ENCODE data around the gene C21orf91.

Gene C21orf91

DNA sequence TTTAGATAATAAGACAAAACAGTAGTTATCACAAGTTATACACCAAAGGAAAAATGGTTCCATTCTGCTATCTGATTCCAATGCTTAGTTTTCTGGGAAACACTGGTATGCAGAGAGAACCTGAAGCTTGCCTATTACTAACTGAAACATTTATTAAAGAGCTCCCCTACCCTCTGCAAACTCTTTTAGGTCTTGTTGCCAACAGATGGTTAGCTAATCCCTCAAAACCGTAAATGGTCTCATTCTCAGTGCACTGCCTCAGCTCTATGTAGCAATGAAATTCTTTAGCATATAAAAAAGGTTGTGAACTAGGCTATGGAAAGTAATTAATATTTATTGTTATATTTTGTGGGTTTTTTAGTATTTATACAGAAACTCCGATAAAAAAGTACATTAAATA, 20.4 kb downstream of the C21orf91 start:
- DNase-seq (ENCODE audit: low read depth in 2 of 3, low spot score in 2 of 3): no peak

DNA sequence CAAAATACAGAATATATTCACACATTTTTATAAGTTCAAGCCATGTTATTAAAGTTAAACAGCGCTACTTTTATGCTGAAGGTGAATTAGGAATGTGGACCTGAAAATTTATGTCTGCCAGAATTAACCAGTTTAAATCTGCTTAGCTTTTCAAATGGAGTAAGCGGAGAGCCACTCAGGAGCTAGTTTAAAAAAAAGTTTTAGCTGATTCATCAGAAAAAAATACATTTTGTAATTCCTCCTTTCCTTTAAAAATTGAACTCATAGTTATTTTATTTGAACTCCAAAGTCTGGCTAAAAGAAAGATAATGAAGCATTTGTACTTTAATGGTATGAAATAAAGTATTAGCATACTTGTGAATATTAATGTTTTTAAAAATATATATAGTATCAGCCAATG, 21.2 kb downstream of the C21orf91 start:
- DNase-seq (ENCODE audit: low read depth in 2 of 3, low spot score in 2 of 3): no peak

DNA sequence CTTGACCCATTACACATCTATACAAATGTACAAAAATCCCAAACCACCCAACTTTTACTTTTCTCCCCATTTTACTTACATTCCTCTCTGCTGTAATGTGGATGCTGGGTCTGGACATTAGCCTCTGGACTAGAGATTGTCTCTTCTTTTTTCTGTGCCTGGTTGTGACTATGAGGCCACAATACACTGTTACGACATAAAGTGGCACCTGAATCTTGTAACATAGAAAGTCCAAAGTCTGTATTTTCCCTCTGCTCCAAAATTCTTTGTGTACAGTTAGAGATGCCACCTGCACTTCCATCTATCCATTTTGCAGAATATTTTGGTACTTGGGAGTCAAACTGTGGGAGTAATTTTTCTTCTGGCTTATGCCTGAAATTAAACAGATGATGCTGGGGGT, 22.7 kb downstream of the C21orf91 start:
- DNase-seq (ENCODE audit: low read depth in 2 of 3, low spot score in 2 of 3): no peak

DNA sequence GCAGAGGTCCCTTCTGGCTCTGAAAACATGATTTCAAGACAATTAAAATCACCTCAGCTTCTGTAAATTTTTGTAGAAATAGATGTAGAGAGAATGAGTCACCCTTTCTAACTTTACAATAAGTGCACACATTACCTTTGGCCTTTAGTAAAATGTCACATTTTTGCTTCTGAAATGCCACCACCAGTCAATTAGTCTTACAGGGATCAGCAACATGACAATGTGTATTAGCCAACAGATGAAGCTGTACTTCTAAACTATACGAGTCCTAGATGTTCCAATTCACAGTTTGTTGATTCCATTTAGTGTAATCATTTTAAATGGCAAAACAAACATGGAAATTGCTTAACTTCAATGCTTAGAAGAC, 23.1 kb downstream of the C21orf91 start:
- DNase-seq (ENCODE audit: low read depth in 2 of 3, low spot score in 2 of 3): no peak

DNA sequence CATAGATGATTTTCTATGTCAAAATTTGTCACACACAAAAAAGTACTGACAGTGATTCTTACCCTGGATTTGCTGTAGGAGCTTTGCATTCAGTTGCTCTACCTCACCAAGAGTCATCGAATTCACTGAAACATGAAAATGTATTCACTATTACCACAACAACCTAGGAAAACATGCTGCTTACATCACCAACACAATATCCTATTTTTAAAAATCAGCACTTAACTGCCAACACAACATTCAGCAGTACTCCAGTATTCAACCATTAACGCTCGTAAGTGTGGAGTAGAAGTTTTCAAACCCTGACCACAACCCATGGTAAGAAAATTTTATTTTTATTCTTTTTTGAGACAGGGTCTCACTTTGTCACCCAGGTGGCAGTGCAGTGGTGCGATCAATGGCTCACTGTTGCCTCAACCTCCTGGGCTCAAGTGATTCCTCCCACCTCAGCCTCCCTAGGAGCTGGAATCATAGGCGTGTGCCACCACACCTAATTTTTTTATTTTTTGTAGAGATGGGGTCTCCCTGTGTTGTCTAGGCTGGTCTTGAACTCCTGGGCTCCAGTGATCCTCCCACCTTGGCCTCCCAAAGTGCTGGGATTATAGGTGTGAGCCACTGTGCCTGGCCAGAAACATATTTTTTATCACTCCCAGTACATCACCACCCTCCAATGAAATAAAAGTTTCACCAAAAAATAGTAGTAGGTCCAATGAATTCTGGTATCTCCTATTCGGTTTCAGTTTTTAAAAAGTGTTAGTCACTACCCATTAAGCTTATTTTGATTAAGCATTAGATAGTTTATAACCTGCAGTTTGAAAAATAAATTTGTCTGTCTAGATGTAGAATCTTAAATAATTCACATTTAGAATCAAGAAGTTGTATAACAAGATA, 23.8 kb downstream of the C21orf91 start:
- DNase-seq (ENCODE audit: low read depth in 2 of 3, low spot score in 2 of 3): no peak

DNA sequence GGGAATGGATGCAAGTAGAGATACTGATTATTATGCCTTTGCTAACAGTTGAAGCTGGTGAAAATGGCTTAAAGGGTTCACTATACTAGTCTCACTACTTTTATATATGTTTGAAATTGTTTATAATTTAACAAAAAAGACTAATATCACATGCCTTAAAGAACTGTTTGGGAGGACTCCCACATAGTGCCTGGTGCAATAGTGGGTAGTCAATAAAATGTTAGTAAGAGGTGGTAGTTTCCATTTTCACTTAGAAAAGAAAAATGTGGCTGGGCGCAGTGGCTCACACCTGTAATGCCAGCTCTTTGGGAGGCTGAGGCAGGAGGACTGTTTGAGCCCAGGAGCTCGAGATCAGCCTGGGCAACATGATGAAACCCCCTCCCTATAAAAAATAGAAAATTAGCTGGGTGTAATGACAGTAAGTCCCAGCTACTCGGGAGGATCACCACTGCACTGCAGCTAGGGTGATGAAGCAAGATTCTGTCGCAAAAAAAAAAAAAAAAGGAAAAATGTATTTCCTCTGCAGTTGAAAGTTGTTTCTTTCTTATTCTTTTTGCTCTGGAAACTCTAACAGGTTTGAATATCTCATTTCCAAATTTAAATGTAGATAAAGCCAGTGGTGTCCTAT, 24.5 kb downstream of the C21orf91 start:
- no peak for DNase-seq (ENCODE audit: low read depth in 2 of 3, low spot score in 2 of 3)

DNA sequence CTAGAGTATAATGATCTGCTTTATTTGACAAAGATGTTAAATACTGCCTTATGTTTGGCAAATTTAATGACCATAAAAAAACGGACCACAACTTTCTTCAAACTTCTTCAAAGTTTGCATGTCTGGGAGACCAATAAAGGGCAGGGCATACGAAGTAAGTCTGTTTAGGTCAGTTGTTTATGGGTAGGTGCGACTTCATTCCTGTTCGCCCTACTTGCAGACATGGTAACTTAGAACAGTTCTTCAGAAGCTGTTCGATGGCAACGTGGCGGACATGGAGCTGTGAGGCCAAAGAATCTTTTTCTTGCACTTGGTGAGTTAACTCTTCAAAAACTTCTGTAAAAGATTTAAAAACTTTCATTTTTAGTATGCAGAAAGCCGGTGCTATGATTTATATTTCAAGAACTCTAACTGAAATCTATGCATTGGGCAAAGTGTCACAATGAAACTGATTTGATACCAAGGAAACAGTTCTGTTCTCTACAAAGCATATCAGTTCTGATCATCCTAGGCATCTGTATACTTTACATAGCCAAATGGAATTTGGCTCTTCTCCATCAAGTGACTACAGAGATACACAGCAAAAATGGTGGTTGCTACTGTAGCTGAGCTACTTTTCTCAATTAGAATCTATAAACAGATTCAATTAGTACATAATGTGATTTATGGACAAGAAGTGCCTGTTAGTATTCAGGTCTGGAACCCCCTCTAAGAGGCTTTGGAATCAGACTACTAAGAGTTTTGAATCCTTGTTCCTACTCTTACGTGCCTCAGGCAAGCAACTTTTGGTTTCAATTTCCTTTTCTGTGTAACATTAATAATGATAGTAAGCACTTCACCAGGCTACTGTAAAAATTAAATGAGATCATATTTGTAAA, 25.7 kb downstream of the C21orf91 start:
- no peak for DNase-seq (ENCODE audit: low read depth in 2 of 3, low spot score in 2 of 3)

DNA sequence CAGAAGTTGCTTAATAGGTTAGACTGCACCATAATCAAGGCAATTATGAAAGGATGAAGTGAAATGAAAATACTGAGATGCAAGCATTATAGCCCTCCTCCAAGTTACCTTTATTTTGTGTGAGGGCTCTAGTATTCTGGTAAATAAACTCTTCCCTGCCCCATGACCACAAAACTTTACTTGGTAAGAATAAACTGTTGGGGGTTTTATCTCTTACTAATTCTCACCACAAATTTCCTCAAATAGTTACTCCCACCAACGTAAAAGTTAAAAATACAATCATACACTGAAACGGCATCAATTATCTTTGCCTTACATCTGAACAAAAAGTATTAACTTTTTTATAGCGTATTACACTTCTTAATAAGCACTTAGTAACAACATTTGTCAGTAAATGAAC, 29.5 kb downstream of the C21orf91 start:
- DNase-seq (ENCODE audit: low read depth in 2 of 3, low spot score in 2 of 3): no peak

DNA sequence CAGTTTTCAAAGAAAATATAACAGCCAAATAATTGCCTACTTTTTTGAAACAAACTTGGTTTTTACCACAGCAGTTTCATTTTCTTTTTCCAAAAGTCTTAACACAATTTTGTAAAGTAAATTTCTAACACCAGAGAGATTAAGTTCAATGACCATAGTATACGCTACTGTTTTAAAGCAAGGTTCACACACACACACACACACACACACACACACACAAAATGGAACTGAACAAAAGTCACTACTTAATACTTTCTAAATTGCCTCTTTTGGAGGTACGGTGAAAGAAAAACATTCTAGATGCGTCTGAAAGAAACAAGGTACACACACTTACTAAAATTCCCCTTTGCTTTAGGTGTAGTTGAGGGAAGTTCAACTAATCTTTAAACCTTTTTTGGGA, 30.1 kb downstream of the C21orf91 start:
- DNase-seq (ENCODE audit: low read depth in 2 of 3, low spot score in 2 of 3): no peak

DNA sequence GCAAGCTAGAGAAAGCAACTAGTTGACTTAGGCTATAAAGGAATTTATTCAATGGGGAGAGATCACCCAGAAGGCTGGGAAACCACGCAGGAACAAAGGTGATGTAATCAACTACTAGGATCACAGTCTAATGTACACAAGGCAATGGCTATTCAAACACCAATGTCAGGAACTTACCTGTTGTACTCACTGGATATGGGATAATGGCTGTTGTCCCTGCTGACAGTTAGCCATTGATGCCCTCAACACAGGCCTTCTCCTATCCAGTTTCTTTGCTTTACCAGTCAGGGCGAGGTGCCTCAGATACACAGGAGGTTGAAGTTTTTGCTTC, 32.3 kb downstream of the C21orf91 start:
- no peak for DNase-seq (ENCODE audit: low read depth in 2 of 3, low spot score in 2 of 3)

DNA sequence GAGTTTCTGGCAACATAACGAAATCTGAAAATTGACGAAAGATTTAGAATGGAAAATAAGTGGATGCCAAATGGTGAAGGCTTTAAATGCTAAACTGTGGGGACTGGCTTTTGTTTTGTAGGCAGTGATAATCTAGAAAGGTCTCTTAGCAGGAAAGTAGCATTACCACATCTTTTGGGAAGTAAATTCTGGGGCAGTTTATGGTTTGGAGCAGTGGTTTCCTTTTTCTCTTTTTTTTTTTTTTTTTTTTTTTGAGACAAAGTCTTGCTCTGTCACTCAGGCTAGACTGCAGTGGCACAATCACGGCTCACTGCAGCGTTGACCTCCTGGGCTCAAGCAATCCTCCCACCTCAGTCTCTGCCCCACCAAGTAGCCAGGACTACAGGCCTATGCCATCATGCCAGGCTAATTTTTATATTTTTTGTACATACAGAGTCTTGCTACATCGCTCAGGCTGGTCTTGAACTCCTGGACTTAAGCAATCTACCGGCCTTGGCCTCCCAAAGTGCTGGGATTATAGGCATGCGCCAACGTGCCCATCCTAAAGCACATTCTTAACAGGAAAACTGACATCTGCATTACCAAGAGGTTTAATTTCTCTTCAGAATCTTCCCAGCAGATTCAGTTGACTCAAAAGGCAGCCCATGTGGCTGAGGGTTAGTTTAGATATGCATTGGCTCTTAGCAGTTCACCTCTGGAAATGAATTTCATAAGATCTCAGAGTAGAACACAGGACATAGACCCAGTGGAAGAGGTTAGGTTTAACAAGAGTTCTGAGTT, 32.9 kb downstream of the C21orf91 start:
- DNase-seq (ENCODE audit: low read depth in 2 of 3, low spot score in 2 of 3): no peak

DNA sequence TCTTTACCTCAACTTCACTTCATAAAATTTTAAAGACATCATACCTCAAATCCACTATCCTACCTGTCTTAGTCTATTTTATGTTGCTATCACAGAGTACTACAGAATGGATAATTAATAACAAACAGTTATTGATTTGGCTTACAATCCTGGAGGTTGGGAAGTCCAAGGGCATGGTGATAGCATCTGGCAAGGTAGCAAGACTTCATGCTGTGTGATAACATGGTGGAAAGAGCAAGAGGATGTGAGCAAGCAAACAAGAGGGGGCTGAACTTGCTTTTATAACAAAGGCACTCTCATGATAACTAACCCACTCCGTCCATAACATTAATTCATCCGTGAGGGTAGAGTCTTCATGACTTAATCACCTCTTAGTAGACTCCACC, 33.8 kb downstream of the C21orf91 start:
- DNase-seq (ENCODE audit: low read depth in 2 of 3, low spot score in 2 of 3): no peak

DNA sequence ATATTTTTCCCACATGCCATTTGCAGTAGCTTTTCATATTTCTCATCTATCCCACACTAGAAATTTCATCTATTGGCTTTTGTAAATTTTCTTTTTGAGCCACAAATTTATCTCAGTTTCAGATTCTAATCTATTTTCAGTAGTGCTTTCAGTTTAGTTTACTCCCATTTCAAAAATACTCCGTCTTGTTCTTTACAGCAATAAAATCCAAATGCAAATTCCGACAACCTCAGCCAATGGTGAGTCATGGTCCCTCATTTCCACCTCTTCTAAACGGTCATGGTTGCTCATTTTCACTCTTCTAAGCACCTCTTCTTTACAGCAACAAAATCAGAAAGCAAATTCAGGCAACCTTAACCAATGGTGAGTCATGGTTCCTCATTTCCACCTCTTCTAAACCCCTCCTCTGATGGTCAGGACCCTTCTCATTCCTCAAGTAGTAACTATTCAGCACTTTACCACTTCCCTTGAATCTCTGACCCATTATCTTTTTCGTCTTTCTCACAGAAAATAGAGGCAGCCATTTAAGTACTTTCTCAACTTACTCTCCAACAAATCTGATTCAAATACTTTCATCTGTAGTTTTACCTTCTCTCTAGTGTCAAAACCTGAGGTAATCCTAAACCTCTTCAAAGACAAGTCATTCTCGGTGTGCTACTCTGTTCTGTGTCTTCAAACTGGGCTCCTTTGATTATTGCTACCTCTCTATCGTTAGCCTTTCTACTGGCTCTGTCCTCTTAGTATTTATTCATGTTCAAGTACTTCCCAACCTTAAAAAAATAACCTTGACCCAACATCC, 34.4 kb downstream of the C21orf91 start:
- DNase-seq (ENCODE audit: low read depth in 2 of 3, low spot score in 2 of 3): no peak

DNA sequence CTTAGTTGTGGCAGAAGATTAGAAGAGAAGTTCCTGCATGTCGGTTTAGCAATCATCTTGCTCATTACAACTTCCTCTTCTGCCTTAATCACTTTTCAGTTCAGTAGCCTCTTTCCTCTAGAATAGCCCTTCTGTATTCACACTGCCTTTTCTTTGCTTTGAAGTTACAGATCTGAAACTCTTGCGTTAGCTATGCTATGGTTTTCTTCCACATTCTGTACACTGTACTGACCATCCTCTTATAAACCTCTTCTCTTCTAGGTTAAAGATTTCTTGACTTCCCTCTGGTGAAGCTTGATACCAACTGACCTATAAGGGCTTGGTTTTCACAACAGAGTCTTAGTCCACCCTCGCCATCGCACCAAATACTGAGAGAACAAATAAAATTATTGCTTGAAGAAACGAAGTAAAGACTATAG, 35.0 kb downstream of the C21orf91 start:
- DNase-seq (ENCODE audit: low read depth in 2 of 3, low spot score in 2 of 3): no peak

DNA sequence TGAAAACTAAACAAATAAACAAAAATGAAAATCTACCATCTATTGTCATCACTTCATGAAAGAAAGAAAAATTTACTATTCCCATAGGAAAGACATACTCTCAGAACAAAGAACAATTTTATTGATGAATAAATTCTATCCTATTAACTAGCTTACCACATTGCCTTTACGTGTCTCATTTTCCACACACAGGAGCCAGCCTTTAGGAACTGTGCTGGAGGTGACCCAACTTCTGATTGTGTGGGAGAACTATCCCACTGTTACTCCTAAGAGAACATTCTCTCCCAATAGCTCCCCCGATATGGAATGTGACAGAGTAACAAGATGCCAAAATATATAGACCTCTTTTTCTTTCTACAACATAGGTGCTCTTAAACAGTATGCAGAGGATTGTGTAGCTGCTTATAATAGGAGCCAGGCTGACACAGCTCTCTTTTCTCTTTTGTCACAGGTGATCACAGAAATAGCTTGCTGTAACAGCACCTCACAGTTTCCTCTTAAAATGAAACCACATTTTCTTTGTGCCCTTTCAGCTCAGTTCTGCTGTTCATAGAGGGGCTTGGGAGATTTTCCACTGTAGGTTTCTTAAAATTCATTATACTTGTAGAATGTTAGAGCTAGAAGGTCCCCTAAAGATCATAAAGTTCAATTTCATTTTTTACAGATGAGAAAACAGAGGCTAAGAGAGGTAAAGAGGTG, 35.5 kb downstream of the C21orf91 start:
- DNase-seq (ENCODE audit: low read depth in 2 of 3, low spot score in 2 of 3): no peak

DNA sequence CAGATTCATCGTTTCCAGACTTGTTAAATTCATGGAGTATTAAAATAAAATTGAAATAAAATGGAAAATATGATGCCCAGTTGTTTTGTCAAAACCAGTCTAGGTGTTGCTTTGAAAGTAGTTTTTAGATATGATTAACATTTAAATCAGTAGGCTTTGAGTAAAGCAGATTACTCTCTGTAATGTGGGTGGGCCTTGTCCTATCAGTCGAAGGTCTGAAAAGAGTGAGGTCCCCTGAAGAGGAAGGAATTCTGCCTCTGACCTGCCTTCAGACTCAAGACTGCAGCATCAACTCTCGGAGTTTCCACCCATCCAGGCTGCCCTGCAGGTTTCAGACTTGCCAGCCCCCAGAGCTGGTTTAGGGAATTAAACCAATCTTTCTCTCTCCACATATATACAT, 36.2 kb downstream of the C21orf91 start:
- no peak for DNase-seq (ENCODE audit: low read depth in 2 of 3, low spot score in 2 of 3)

DNA sequence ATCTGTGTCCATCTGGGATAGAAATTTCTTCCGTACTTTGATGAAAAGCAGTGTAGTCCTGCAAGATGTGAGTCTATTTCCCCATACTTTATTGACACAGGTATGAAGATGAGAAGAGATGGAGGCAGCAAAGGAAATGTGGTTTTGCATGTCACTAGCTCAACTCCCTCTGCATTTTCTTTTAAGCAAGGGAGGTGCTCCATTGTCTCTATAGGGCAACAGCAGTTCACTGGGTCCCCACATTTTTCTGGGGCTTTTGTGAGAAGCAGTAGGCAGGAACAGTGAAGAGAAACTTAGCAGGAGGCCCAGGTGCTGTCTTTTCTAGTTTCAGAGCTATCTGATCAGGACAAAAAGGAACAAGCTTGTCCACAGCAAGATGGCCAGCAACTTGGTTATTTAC, 37.1 kb downstream of the C21orf91 start:
- no peak for DNase-seq (ENCODE audit: low read depth in 2 of 3, low spot score in 2 of 3)

DNA sequence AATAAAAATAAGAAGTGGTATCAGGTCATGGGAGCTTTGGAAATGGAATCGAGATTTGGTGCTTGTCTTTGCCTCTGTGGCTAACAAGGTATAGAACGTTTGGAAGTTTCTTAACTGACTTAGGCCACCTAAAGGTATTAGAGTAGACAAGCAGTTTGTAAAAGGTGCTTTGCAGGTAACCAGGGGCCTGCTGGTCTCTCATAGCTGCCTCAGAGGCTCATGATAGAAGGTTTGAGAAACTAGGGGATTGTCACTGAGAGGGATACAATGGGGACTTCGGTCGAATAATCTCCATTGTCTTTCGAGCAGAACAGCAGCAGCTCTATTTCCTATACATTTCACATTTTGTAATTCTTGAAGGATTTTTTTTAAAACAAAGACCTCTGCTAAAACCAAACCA, 37.6 kb downstream of the C21orf91 start:
- no peak for DNase-seq (ENCODE audit: low read depth in 2 of 3, low spot score in 2 of 3)

DNA sequence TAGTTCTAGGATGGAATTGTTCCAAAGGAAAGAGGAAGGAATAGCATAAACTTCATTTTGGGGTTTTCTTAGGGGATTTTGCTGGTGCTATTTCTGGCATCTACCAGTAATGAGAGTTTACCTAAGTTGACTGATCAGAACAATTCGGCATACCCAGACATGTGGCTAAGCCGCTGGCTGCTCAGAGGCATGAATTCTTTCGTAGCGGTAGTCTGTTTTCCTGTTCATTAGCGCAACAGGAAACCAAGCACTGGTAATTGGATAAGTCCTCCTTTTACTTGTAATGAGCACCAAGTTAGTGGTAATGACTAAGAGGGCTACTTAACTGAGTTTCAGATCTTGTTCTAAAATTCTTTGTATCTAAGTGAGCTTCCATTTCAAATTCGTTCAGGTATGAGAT, 38.6 kb downstream of the C21orf91 start:
- no peak for DNase-seq (ENCODE audit: low read depth in 2 of 3, low spot score in 2 of 3)

DNA sequence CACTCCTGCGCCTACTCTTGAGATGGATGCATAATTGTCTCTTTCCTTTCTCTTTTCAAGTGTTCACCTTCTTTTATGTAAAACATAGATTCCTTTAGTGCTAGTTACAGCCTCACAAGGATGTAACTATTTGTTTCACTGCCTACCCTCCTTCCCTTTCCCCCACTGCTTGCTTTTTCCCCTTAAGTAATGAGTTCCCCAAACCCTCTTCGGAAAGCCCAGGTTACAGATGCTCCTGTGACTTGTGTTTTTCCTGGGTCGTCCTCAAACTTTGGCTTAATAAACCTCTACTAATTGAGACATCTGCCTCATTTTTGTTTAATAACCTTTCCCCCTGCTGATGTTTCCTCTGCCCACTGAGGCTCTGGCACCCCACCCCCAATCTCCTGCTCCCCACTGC, 39.2 kb downstream of the C21orf91 start:
- DNase-seq (ENCODE audit: low read depth in 2 of 3, low spot score in 2 of 3): no peak

Data from activated CD8-positive, alpha-beta memory T cell treated with anti-CD3 and anti-CD28 coated beads for 48 hours (primary cell).